Endodermal cell (in vitro differentiated cells): ENCODE data around the gene VSIG10L. TPM values are rescaled to one million over a fixed set of nuclear protein-coding genes. Genes with fewer than 3 reads are reported as not detected.

Experiments
- DNase-seq: peaks from one replicate; pipeline ENCODE4 v3.0.0-alpha.2; 2017
- H3K27ac ChIP-seq: 2 replicates; pipeline ENCODE4 v1.5.1; 2013; ENCODE audit warnings: mild to moderate bottlenecking, low read depth, low read length, moderate library complexity
- H3K27me3 ChIP-seq: 2 replicates; pipeline ENCODE4 v1.6.1; 2013; ENCODE audit warnings: mild to moderate bottlenecking, low read length, moderate library complexity; ENCODE audit not compliant: insufficient read depth, control insufficient read depth, poor library complexity, severe bottlenecking
- H3K36me3 ChIP-seq: 2 replicates; pipeline ENCODE4 v1.7.0; 2013; ENCODE audit warnings: mild to moderate bottlenecking, low read length, moderate library complexity; ENCODE audit not compliant: control insufficient read depth, insufficient read depth
- H3K4me1 ChIP-seq: one replicate; pipeline ENCODE4 v1.7.0; 2013; ENCODE audit warnings: low read length; ENCODE audit not compliant: control insufficient read depth, insufficient read depth
- H3K4me3 ChIP-seq: 2 replicates; pipeline ENCODE4 v1.5.1; 2013; ENCODE audit warnings: mild to moderate bottlenecking, low read length, moderate library complexity
- H3K9ac ChIP-seq: 2 replicates; pipeline ENCODE4 v1.6.1; 2013; ENCODE audit warnings: mild to moderate bottlenecking, low read length, moderate library complexity; ENCODE audit not compliant: poor library complexity, severe bottlenecking; ENCODE audit errors: extremely low read depth
- H3K9me3 ChIP-seq: 2 replicates; pipeline ENCODE4 v1.6.1; 2013; ENCODE audit warnings: mild to moderate bottlenecking, low read length, moderate library complexity; ENCODE audit not compliant: control insufficient read depth
- H3K27ac Mint-ChIP-seq: 2 replicates; pipeline ENCODE4 v1.8.0; 2020; ENCODE audit warnings: mixed read lengths
- H3K27me3 Mint-ChIP-seq: 2 replicates; pipeline ENCODE4 v1.8.0; 2021; ENCODE audit warnings: mild to moderate bottlenecking, mixed read lengths; ENCODE audit not compliant: insufficient read depth
- H3K36me3 Mint-ChIP-seq: 2 replicates; pipeline ENCODE4 v1.8.0; 2020; ENCODE audit warnings: low read depth, mixed read lengths
- H3K4me1 Mint-ChIP-seq: 2 replicates; pipeline ENCODE4 v1.8.0; 2020; ENCODE audit warnings: mixed read lengths
- H3K4me3 Mint-ChIP-seq: 2 replicates; pipeline ENCODE4 v1.8.0; 2020; ENCODE audit warnings: mild to moderate bottlenecking, moderate library complexity, mixed read lengths
- H3K9me3 Mint-ChIP-seq: 2 replicates; pipeline ENCODE4 v1.8.0; 2020; ENCODE audit warnings: mild to moderate bottlenecking, mixed read lengths
- CTCF ChIP-seq: fragments of 200-600 bp; sonication (generic); conservative IDR thresholded peaks from 2 replicates; pipeline ENCODE4 v1.5.0; 2021; ENCODE audit warnings: antibody characterized with exemption, mild to moderate bottlenecking
- WGBS, 2 experiments: methylation state at CpG; one replicate each; pipeline versions ENCODE4 v1.1.5 to v1.1.7; 2013; ENCODE audit warnings: missing lambda C conversion rate in 2 of 2, mixed read lengths in 1 of 2; ENCODE audit not compliant: insufficient coverage in 1 of 2, insufficient read length in 1 of 2; 5-methylcytosine and 5-hydroxymethylcytosine counted together
- total RNA-seq, 2 donors: library from RNA; stranded (reverse); fragmentation: NEBNext Ultra II Directional in 1 of 2; extraction: Animal tissue kit (Norgen Biotek cat#: 25700) in 1 of 2; gene quantifications; 2 replicates in 1 of 2; 3 replicates in 1 of 2; pipeline ENCODE4 v1.2.1, GENCODE V29; 2021

The VSIG10L gene
- total RNA-seq, 2 donors from 2014 or later = 6.4 to 11.5 TPM

DNA sequence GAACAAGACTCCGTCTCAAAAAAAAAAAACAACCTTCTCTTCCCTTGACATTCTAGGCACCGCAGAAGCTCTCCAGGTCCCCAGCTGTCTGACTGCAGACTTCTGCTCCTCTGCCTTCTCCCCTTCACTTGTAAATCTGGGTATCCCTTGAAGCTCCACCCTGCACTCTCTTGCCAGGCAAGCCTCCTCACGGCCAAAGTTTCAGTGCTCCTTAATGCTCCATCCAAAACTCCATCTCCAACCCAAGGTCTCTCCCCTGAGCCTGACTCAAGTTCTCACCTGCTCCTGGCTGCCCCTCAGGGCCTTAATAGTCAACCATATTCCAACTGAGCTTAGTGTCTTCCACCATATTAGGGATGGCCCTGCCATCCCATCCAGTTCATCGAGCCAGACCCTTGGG lies 28.3 kb upstream of the VSIG10L start:
- H3K4me1 ChIP-seq = peaks cover 7% of the 10 kb centered on the region
- H3K9me3 ChIP-seq = no peaks in the 10 kb centered on the region
- Mint-ChIP-seq H3K27ac (no peak overlapping the region), H3K36me3 (no peaks in the 10 kb centered on the region), H3K4me3 (no peak overlapping the region), H3K9me3 (no peaks in the 10 kb centered on the region), H3K27me3 (peaks cover 6% of the 10 kb centered on the region), H3K4me1 (peaks cover 12% of the 10 kb centered on the region)
- 82 to 93% methylated on average over 3 to 4 of the region's 4 CpGs for WGBS, 2 experiments
- no peak overlapping the region for H3K4me3 ChIP-seq
- H3K27me3 ChIP-seq = no peaks in the 10 kb centered on the region
- no peak for DNase-seq
- H3K27ac ChIP-seq = no peak overlapping the region
- H3K9ac ChIP-seq = no peak overlapping the region
- no peaks in the 10 kb centered on the region for H3K36me3 ChIP-seq
- TF ChIP-seq CTCF = no peak

DNA sequence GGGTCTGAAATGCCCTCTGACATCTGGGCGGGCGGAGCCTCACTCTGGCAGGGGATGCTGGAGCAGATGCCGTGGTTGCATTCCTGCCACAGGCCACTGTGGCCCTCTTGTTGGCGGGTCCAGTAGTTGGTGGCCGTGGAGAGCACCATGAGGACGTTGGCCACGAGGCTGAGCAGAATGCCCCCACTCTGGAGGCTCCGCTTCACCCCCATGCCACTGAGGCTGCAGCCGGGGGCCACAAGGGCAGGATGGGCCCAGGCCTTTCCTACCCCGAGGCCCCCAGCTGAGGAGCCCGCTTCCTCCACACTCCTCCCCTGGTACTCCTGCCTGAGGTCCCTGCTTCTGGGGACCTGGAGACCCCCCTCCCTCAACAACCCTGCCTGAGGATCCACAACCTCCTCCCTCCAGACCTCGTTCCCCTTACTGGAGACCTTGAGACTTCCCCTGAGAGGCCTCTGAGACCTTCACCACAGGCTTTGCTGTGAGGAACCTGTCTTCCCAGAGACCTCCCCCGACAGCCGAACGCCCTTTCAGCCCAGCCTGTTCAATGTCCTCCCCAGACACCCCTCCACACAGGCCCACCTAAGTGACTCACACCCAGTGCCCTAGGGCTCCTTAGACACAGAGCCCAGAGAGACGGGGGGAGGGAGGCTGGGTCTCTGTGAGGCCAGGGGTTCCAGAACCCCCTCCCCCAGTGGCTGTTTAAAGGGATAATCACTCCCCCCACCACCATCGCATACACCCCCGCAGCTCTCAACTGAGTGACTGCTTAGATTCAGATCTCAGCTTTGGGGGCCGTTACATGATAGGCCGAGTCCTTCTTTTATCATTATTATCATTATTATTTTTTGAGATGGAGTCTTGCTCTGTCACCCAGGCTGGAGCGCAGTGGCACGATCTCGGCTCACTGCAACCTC lies 26.7 kb upstream of the VSIG10L start, which contains the start of gene CLDND2:
TSS of gene CLDND2 (minus strand) at position 638 of the 917 bp plus-strand sequence. CDS start at position 212, 426 bp downstream.
- peak within 1 kb of the TSS; percentile 96 for H3K27ac ChIP-seq
- H3K9ac ChIP-seq = peak within 1 kb of the TSS; percentile 60
- WGBS, 2 experiments = 69 to 76% methylated on average over 4 to 23 of the region's 23 CpGs
- H3K4me3 ChIP-seq = peak within 1 kb of the TSS; percentile 94
- H3K27me3 Mint-ChIP-seq = peaks cover 6% of the 10 kb centered on the region
- no peaks in the 10 kb centered on the region for H3K9me3 Mint-ChIP-seq
- H3K4me1 ChIP-seq = peaks cover 12% of the 10 kb centered on the region
- no peaks in the 10 kb centered on the region for H3K36me3 ChIP-seq
- peak within 1 kb of the TSS; percentile 95 for H3K27ac Mint-ChIP-seq
- no peaks in the 10 kb centered on the region for H3K9me3 ChIP-seq
- no peaks in the 10 kb centered on the region for H3K27me3 ChIP-seq
- no peaks in the 10 kb centered on the region for H3K36me3 Mint-ChIP-seq
- H3K4me1 Mint-ChIP-seq = peaks cover 25% of the 10 kb centered on the region
- H3K4me3 Mint-ChIP-seq = peak within 1 kb of the TSS; percentile 99
- no peak for TF ChIP-seq CTCF
- DNase-seq = peak; percentile 52

DNA sequence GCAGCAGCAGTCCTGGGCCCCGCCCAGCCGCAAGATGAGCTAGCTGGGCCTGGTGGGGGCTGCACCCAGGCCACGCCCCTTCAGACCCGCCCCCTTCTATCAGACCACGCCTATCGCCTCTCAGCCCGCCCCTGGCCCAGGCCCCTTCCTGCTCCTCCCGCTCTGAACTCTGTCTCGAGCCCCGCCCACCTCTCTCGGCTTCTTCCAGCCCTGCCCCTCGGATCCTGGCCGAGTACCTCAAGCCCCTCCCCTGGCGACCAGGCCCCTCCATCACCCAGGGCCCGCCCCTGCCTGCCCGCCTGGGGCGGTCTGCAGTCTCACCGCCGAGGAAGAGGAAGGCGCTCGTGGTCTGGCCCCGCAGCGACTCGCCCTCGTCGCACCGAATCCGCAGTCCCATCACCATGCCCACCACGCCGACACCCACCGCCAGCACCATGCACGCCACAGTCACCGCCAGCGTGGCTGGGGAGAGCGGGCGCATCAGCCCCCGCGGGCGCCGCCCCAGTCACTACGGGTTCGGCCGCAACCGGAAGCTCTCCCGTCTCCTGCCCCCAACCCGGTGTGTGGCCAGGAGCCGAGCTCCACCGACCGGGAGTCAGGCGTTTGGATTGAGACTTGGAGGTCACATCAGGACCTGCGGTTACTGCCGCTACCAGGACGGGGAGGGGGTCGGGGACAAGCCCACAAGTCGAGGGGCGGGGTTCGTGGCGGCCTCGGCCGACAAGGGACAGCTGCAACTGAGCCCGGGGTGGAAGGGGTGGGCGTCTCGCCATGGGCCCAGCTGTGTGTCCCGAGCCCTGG lies 25.8 kb upstream of the VSIG10L start:
- Mint-ChIP-seq H3K4me3 (peak overlapping the region; percentile 99), H3K36me3 (no peaks in the 10 kb centered on the region), H3K27ac (peak overlapping the region; percentile 99), H3K9me3 (no peaks in the 10 kb centered on the region), H3K4me1 (peaks cover 31% of the 10 kb centered on the region), H3K27me3 (peaks cover 5% of the 10 kb centered on the region)
- Histone ChIP-seq H3K27me3 (no peaks in the 10 kb centered on the region), H3K27ac (peak overlapping the region; percentile 96), H3K4me3 (peak overlapping the region; percentile 94), H3K4me1 (peaks cover 17% of the 10 kb centered on the region), H3K9me3 (no peaks in the 10 kb centered on the region), H3K9ac (peak overlapping the region; percentile 86), H3K36me3 (no peaks in the 10 kb centered on the region)
- DNase-seq = peak; percentile 100
- TF ChIP-seq CTCF = no peak
- 0 to 1% methylated on average over 5 to 64 of the region's 64 CpGs for WGBS, 2 experiments
